ENCODE measurements around the gene CDCA5.

CDCA5 gene

DNA sequence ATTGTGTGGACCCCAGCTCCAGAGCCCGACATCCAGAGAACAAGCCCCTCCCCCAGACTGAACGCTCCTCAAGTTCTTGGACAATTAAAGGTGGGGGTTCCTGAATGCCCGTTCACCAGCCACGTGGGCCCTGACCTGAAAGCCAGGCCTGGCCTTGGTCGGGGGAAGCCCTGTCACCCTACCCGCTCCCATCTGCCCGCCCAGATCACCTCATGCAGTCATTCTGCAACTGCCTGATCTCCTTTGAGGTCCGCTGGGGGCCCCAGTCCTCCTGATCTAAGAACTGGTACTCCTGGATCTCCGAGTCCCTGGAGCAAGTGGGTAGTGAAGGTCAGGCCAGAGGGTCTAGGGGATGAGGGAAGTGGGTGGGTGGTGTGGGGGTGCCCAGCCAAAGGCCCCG is 16.4 kb downstream of the CDCA5 start:
- DNase-seq, result no peak

DNA sequence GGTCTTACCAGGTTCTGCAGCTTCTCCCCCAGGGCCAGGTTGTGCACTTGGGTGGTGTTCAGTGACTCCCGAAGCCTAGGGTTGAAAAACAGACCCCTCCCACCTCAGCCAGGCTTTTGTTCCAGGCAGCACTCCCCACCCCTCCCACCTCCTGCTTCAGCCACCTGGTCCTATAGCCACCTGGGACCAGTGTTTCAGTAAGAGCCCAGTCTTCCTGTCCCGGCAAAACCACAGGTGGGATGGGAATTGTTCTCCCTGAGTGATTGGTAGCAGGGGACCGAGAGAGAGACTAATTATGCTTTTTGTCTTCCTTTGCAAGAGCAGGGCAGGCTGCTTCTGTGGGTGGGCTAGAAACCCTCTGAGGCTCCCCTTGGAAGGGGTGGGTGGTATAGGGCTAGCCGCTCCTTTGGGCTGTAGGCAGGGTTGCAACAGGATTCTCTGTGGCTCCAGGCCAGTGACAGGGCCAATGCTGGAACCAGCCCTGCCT is 17.0 kb downstream of the CDCA5 start:
- DNase-seq, result peak; percentile 70 to 85

DNA sequence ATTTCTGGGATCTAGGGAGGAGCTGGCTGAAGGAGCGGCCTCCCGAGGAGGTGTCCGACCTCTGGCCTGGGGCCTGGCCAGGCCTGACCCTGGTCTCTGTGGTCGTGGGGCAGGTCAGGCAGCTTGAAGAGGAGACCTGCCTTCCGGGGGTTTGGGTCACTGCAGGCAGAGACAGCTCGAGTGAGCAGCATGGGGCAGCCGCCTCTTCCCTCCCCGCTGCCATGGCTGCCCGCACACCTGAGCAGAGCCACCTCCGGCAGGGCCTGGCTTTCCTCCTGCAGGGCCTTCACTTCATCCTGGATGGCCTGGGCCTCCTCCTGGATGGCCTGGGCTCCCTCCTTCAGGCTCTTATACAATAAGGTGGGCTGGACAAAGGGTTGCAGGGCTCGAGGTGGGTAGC is 17.5 kb downstream of the CDCA5 start:
- peak in 1 of 2 experiments; percentile 7 for DNase-seq

DNA sequence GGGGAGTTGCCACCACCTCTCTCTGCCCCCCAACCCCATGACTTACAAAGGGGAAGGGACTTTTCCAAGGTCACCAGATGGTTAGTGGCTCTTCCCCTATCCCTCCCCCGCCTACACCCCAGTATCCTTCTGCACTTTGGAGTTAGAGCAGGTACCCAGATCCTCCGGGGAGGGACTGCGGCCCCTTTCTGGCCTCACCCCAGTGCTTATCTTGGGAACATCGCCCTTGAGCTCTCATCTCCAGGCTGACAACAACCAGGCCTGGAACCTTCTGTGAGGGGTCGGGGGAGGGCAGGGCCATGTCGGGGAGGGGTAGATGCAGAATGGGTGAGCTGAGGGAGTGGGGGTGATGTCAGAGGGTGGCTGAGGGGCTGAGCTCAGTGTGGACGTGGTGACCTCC is 18.0 kb downstream of the CDCA5 start:
- no peak for DNase-seq

DNA sequence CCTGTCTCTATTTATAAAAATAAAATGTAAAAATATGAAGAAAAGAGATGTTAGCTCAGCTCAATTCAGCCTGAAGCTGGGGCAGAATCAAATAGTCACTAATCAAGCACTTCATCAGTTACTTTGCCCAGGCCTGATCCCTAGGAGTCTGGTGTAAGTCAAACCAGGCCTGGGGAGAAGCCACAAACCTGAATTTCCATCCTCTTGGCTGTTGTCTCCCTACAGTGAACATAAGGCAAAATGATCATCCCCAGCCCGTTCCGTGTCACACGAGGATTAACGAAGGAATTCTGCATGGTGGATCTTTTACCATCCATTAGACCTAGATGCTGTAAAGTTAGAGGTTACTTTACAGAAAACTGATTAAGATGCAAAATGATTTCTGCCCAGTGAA is 19.0 kb downstream of the CDCA5 start:
- no peak for DNase-seq

DNA sequence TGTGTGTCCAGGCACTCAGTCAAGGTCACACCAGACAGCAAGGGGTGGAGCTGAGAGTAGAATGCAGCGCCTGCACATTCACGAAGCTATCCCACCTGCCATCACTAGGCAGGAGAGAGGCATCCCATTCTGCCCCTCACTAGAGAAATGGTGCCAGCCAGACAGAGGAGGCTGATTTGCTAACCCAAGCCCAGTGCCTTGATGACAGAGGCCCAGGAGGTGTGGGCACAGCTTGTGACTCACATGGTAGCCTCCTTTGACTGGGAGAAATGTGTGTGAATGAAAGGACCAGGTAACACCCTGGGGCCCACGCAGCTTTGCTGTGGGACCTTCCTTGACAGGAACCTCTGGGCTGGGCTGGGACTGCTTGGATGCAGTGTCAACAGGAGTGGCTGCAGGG is 20.3 kb downstream of the CDCA5 start:
- DNase-seq, result no peak

DNA sequence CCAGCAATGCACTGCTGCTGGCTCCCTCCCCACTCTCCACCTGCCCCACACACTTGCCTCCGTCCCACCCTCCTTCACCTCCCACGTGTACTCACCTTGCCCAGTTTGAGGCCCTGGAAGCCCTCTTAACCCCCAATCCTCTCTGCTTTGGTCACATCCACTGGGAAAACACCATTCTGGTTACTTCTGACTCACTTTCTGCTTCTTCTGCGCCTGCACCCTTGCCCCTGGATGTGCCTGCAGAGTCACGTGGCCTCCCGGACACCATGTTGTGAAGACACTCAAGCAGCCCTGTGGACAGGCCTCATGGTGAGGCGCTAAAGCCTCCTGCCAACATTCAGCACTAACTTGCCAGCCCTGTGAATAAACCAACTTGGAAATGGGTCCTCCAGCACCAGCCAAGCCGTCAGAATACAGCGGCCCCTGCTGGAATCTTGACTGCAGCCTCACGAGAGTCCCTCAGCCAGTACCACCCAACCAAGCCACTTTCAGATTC is 22.9 kb downstream of the CDCA5 start:
- DNase-seq, result no peak

DNA sequence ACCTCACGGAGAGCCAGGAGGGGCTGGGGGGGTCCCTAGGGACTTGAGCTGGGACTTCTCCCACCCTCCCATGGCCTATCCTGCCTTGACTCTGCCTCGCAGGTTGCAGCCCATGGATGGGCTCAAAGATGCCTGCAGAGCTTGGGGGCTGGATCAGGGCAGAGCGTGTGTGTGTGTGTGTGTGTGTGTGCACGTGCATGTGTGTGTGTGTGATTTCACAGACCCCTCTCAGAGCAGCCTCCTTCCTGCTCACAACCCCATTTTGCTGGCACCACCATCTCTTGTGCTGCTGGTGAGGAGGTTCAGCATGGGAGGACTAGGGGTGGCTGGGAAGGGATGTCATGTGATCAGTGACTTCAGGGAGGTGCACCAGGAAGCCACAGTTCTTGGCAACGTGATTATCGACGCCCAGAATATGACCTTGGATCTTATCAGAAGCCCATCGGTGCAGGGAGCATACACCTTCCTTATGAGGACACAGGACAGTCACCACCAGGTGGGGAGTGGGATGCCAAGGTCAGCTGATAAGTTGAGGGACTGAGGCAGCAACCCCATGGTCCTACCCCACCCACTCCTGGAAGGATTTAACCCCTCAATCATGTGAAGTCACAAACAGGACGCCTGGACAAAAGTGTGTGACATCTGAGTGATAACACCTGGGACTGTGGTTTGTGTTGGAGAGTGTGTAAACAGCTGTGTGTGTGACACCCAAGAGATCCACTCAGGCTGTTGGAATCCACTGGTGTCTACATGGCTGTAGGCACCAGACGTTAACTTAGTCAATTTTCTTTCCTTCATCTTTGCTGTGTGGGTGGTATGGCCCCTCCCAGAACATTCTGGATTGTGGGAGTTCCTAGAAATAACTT is 23.6 kb downstream of the CDCA5 start:
- DNase-seq, result no peak

DNA sequence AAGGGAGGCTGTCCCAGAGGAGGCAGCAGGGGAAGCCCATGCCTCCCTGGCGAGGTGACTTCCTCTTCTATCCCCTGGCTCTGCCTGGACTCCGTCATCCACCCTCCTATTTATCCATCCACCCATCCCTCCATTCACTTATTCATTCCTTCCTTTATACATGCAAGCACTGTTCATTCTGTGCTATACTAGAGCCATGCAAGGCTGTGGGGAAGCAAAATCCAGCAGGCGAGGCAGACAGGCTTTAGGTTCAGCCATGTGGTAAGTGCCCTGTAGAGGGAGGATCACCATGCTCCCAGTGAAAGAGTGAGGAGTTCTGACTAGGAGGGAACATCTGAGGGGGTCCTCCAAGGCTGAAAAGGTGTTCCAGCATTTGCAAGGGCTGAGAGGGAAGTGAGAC is 24.3 kb downstream of the CDCA5 start:
- DNase-seq, result no peak

DNA sequence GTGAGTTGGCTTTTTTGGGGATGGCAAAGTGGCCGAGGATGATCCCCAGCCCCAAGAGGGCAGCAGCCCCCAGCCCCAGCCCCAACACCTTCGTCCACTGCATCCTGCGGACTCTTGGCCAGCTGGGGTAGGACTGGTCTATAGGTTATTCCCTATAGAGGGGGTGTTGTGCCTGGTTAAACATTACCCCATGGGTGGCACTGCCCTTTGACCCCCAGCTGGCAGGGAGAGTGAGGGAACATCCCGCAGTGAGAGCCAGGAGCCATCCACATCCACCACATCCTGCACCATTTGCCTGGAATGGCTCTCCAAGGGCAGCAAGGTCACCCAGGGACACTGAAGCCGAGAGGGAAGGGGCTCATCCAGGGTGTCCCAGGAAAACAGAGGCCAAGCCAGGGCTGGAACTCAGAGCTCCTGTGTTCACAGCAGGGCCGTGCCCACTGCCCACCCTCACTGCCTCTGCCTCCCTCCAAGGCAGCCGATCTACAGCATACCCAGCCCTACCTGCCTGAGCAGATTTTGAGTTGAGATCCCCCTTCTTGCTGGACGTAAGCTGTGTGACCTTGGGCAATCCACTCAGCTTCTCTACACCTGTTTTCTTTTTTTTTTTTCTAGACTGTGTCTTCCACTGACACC is 25.3 kb downstream of the CDCA5 start, which contains the start of gene NAALADL1:
TSS of gene NAALADL1 (minus strand) at position 135 of the 636 bp plus-strand sequence. CDS start at position 103, 32 bp downstream.
- DNase-seq, result no peak

DNA sequence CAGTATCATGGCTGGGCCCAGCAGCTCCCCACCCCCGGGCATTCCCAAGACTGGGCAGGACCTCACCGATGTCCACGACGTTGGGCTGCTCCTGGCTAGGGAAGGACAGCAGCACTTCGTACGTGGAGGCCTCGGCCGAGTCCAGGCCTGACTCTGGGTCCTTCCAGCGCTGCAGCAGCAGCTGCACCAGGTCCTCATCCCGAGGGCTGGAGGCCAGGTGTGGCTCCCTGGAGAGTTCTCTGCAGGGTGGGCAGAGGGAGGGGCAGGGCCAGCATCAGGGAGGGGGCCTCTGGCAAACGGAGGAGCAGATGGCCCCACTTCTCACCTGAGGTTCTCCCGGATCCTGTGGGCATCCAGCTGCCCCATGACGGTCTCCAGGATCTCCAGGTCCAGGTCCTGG is 25.8 kb downstream of the CDCA5 start:
- DNase-seq, result peak in 1 of 2 experiments; percentile 35

DNA sequence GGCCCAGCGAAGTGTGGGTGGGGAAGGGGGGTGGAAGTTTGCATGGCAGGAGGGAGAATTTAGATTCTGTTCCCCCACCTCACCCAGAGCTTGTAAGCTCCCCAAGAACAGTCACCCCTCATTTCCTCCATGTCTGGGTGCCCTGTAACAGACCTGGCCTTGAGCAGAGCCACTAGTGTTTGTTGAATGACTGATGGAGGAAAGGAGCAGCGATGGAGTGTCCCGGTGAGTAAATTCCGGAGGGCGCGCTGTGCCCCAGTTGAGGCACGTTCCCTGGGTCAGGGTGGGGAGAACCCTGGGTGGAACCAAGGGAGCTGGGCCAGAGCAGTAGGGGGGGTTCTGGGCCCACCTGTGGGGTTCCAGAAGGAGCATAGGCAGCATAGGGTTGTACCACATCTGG is 26.3 kb downstream of the CDCA5 start:
- no peak for DNase-seq

DNA sequence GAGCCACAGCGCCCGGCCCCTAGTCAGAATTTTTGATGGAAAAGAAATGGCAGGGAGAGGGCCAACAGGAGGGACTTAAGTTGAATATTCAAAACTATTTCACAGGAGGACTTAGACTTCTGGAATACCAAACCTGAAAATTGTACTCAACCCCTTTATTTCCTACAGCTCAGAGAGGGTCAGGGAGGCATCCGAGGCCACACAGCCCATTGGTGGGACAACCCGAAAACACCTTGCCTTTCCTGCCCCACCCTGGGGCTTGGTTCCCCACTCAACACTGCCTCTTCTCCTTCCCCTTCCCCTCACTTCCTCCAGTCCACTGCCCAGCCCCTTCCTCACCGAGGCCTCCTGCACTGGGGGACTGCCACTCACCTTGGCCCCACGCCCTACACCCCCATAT is 26.8 kb downstream of the CDCA5 start:
- no peak for DNase-seq

DNA sequence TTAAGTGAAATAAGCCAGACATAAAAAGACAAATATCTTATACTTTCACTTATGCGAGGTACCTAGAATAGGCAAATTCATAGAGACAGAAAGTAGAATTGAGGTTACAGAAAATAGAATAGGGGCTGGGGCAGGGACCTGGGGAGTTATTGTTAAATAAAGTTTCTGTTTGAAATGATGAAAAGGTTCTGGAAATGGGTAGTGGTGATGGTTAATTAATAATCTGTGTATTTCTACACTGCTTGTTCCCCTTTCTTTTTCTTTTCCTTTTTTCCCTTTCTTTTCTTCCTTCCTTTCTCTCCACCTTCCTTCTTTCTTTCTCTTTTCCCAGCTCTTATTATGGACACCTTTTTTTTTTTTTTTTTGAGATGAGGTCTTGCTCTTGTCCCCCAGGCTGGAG is 28.3 kb downstream of the CDCA5 start:
- no peak for DNase-seq

DNA sequence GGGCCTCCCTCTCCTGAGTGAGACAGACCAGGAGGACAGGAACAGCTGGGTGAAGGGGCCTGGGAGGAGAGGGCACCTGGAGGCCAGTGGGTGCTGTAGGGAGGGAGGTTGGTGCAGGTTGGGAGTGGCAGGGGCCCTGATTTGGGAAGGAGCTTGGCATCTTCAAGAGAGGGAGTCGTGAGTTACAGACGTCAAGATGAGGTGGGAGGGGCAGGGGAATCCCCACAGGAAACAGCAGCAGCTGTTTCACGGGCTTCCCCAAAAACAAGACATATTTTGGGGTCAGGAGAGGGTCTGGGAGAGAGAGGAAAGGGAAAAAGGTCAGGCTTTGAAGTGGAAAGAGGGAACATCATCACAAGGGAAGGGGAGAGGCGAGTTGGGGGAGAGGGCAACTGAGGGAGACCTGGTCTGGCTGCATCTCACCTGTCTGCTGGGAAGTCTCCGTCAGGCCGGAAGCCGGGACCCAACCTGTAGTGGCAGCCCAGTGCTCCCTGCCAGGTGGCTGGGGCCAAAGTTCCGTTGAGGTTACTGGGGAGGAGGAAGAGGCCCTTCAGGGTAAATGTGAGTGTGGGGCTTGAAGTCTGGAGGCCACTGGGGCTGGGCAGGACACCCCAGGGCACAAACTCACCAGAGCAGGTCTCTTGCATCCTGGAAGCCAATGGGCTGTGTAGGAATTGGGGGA is 29.9 kb downstream of the CDCA5 start:
- DNase-seq, result no peak

DNA sequence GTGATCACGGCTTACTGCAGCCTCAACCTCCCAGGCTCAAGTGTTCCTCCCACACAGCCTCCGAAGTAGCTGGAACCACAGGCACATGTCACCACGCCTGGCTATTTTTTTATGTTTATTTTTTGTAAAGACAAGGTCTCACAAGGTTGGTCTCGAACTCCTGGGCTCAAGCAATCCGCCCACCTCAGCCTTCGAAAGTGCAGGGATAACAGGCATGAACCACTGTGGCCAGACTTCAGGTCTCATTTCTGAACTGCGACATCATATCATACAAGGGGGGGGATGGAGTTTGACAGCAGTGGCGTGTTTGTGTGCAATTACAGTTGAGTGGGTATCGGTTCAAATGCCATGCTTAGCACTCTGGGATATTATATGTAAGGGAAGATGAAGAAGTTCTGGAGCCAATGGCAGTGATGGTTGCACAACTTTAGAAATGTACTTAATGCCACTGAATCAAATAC is 32.4 kb downstream of the CDCA5 start:
- DNase-seq, result no peak

DNA sequence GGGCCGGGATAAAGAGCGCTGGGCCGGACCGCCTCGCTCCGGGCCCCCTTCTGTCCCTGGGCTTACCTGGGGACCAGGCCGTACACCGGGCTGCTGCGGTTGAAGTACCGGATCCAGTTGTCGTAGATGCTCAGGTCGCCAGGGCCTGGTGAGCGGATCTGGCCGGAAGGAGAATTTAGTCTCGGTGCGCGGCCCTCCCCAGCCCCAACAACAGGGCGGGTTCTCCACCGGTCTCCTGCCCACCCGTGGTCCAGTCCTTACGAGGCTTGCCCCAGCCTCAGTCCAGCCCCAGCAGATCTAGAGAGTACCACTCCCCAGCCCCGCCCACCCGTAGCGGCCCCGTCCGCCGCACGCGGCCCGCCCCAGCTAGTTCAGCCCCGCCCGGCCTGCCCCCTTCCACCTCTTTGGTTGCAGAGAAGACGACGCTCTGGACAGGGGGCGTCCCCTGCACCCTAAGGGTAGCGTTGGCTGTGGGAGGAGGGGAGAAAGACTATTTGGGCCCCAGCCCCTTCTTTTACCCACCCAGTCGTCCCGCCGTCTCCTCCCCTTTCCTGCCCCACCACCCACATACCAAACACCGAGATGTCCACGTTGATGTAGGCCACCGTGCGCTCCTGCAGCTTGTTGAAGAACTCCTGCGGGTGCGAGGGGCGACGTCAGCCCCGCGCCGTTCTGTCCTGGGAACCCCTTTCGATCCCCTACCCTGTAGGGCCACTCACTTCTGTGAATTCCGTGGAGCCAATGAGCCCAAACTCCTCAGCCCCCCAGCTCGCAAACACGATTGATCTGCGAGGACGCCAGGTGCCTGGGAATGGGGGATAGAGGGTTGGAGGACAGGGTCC is 36.0 kb downstream of the CDCA5 start:
- DNase-seq, result no peak

DNA sequence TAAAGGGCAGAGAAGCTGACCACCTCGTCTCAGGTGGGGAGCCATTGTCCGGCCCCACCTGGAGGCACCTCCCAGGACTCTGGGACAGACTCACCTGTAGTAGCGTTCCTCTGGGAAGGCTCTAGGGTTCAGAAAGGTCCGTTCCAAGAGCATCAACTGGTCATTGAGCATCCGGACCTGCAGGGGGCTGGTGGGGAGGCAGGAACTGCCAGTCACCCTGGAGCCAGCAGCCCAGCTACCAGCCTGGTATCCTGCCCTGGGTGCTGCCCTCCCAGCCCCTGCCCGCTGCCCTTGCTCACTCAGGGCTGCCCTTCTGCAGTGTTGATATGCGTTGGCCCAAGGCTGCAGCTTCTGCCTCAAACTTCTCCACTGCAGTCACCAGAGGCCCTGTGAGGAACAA is 38.1 kb downstream of the CDCA5 start:
- no peak for DNase-seq

DNA sequence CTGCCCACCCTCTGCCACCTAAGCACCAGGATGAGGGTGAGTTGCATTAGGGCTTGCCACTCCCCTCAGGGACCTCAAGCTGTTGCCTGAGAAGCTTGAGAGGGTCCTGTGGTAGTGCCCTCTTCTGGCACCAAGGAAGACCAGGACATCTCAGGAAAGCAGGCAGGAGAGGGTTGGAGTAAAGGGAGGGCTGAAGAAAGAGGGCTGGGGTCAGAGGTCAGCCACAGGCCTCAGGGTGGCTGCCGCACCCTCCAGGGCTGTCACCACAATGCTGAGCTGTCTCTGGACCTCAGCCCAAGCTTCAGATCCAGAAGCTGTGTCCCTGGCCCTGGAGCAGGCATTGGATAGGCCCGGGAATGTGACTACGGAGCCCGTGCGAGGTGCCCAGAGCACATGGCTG is 38.8 kb downstream of the CDCA5 start:
- no peak for DNase-seq

DNA sequence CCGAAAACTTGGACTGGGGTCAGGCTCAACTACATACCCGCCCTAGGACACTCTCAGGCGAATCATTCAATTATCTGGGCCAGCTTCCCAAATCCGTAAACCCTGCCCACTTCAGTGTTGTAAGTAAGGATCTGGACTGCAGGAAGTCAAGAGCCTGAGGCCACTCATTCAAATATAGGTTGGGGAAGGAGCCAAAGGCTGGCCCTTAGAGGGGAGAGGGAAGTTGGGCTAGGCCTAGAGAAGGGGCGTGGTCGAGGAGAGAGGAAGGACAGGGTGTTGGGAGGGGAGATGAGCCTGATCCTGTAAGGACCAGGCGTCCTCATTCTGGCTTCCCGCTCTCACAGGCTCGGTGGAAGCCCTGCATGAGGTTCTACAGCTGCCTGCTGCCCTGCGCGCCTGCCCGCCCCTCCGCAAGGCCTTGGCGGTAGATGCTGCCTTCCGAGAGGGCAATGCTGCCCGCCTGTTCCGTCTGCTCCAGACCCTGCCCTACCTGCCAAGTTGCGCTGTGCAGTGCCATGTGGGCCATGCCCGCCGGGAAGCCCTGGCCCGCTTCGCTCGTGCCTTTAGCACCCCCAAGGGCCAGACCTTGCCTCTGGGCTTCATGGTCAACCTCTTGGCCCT is 39.8 kb downstream of the CDCA5 start:
- no peak for DNase-seq

DNA sequence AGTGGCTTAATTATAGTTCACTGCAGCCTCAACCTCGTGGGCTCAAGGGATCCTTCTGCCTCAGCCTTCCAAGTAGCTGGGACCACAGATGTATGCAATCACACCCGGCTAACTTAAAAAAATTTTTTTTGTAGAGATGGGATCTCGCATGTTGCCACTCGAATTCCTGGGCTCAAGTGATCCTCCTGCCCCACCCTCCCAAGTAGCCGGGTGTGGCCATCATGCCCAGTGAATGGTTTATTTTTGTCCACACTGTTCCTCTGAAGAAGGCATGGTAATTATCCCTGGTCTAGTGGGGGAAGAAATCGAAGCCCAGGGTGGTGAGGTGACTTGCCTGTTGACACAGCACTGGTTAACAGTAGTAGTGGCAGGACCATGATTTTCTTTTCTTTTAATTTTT is 40.9 kb downstream of the CDCA5 start:
- no peak for DNase-seq

Data from NCI-H2081 (cell line).